SK-N-SH (cell line): ENCODE data around the gene ZDHHC14. TPM values are rescaled to one million over a fixed set of nuclear protein-coding genes. Genes with fewer than 3 reads are reported as not detected.

Source experiments
- CTCF ChIA-PET: fragments of 300-600, 350-600 bp; formaldehyde crosslinking; extraction: SDS; loops from one replicate; lab custom pipeline; 2021; lab: Yijun Ruan, JAX
- POLR2A ChIA-PET: fragments of 350-600 bp; sonication (Branson Sonifier 250); formaldehyde crosslinking; extraction: SDS; loops from one replicate; lab custom pipeline; 2020; ENCODE audit warnings: antibody characterized with exemption, inconsistent platforms; lab: Yijun Ruan, JAX
- DNase-seq: peaks from one replicate; pipeline ENCODE4 v3.0.0; 2012
- H2AFZ ChIP-seq: fragments of 200-600 bp; sonication (generic); 2 replicates; pipeline ENCODE4 v1.8.1; 2016; ENCODE audit warnings: antibody characterized with exemption, mild to moderate bottlenecking, low read depth
- H3F3A ChIP-seq: fragments of 200-600 bp; sonication (generic); replicated peaks from 2 replicates; pipeline ENCODE3; 2016; ENCODE audit warnings: antibody characterized with exemption, mild to moderate bottlenecking; ENCODE audit not compliant: insufficient read depth
- H3K27ac ChIP-seq, 2 experiments: fragments of 200-500 bp in 1 of 2; fragments of 200-600 bp in 1 of 2; sonication (Bioruptor generic) in 1 of 2; sonication (generic), shearing (Covaris generic) in 1 of 2; 2 replicates each; pipeline versions ENCODE4 v1.5.1 to v1.6.1; 2014 to 2016; ENCODE audit warnings: low read depth in 2 of 2, inconsistent platforms in 1 of 2, low read length in 1 of 2, mild to moderate bottlenecking in 1 of 2, mixed read lengths in 1 of 2
- H3K27me3 ChIP-seq: fragments of 200-600 bp; sonication (generic), shearing (Covaris generic); 2 replicates; pipeline ENCODE4 v1.6.1; 2016; ENCODE audit warnings: mixed run types; ENCODE audit not compliant: insufficient read depth
- H3K36me3 ChIP-seq, 2 experiments: fragments of 200-500 bp in 1 of 2; fragments of 200-600 bp in 1 of 2; sonication (Bioruptor generic) in 1 of 2; sonication (generic) in 1 of 2; replicated peaks in 1 of 2; 2 replicates each; pipeline versions ENCODE3 to v1.5.1; 2014 to 2016; ENCODE audit warnings: low read length in 1 of 2, mild to moderate bottlenecking in 1 of 2; ENCODE audit not compliant: insufficient read depth in 2 of 2, control insufficient read depth in 1 of 2
- H3K4me1 ChIP-seq, 2 experiments: fragments of 200-500 bp in 1 of 2; fragments of 200-600 bp in 1 of 2; sonication (Bioruptor generic) in 1 of 2; sonication (generic), shearing (Covaris generic) in 1 of 2; 2 replicates each; pipeline versions ENCODE4 v1.5.1 to v1.6.1; 2014 to 2016; ENCODE audit warnings: low read depth in 1 of 2, low read length in 1 of 2, mixed run types in 1 of 2; ENCODE audit not compliant: insufficient read depth in 2 of 2, control insufficient read depth in 1 of 2
- H3K4me2 ChIP-seq: fragments of 200-600 bp; sonication (generic), shearing (Covaris generic); 2 replicates; pipeline ENCODE4 v1.6.1; 2017; ENCODE audit warnings: mixed run types
- H3K4me3 ChIP-seq, 2 experiments: fragments of 200-500 bp in 1 of 2; fragments of 200-600 bp in 1 of 2; sonication (Bioruptor generic) in 1 of 2; sonication (generic), shearing (Covaris generic) in 1 of 2; 2 replicates each; pipeline versions ENCODE4 v1.5.1 to v1.8.1; 2014 to 2016; ENCODE audit warnings: low read depth in 2 of 2, inconsistent platforms in 1 of 2, low read length in 1 of 2, mild to moderate bottlenecking in 1 of 2, mixed read lengths in 1 of 2, moderate library complexity in 1 of 2
- H3K79me2 ChIP-seq: fragments of 200-600 bp; sonication (generic); 2 replicates; pipeline ENCODE4 v1.8.1; 2017; ENCODE audit warnings: mild to moderate bottlenecking; ENCODE audit not compliant: insufficient read depth
- H3K9ac ChIP-seq: fragments of 200-600 bp; sonication (generic); 2 replicates; pipeline ENCODE4 v1.6.1; 2017; ENCODE audit warnings: mixed run types
- H3K9me2 ChIP-seq: fragments of 200-600 bp; sonication (generic); 2 replicates; pipeline ENCODE4 v1.6.1; 2017; ENCODE audit warnings: mixed run types
- H3K9me3 ChIP-seq: fragments of 200-600 bp; sonication (generic); 2 replicates; pipeline ENCODE4 v1.6.1; 2017; ENCODE audit warnings: mixed run types, mild to moderate bottlenecking, moderate library complexity
- H4K20me1 ChIP-seq: fragments of 200-600 bp; sonication (generic); 2 replicates; pipeline ENCODE4 v1.6.1; 2017; ENCODE audit warnings: mild to moderate bottlenecking, mixed run types; ENCODE audit not compliant: insufficient read depth
- CHD2 ChIP-seq: fragments of 150-350 bp; IDR thresholded peaks from 2 replicates; pipeline ENCODE4 v1.6.1; 2018; ENCODE audit warnings: low read length; ENCODE audit not compliant: partially characterized antibody
- CTCF ChIP-seq: fragments of 200-600 bp; sonication (generic); IDR thresholded peaks from 2 replicates; pipeline ENCODE4 v1.6.1; 2017; ENCODE audit warnings: antibody characterized with exemption, mild to moderate bottlenecking, moderate library complexity
- ELF1 ChIP-seq: IDR thresholded peaks from 2 replicates; pipeline ENCODE4 v1.4.0; 2012
- FOSL2 ChIP-seq: IDR thresholded peaks from 2 replicates; pipeline ENCODE4 v1.4.0; 2012; ENCODE audit warnings: low read depth, mild to moderate bottlenecking, moderate library complexity, borderline replicate concordance
- FOXJ3 ChIP-seq: sonication (generic); formaldehyde crosslinking; IDR thresholded peaks from 2 replicates; pipeline ENCODE4 v1.5.1; 2020; ENCODE audit warnings: mild to moderate bottlenecking, missing genetic modification reagents
- FOXM1 ChIP-seq: IDR thresholded peaks from 2 replicates; pipeline ENCODE4 v1.4.0; 2012; ENCODE audit warnings: low read depth, mild to moderate bottlenecking
- GABPA ChIP-seq: IDR thresholded peaks from 2 replicates; pipeline ENCODE4 v1.4.0; 2012; ENCODE audit warnings: low read depth, mild to moderate bottlenecking
- GATA2 ChIP-seq: sonication (generic); formaldehyde crosslinking; IDR thresholded peaks from 2 replicates; pipeline ENCODE4 v1.5.0; 2020; ENCODE audit warnings: mild to moderate bottlenecking, missing genetic modification reagents
- IRF3 ChIP-seq: fragments of 150-350 bp; IDR thresholded peaks from 2 replicates; pipeline ENCODE4 v1.6.1; 2016; ENCODE audit warnings: mild to moderate bottlenecking, low read depth, low read length
- NFIC ChIP-seq: IDR thresholded peaks from 2 replicates; pipeline ENCODE4 v1.4.0; 2012; ENCODE audit warnings: borderline replicate concordance
- POLR2AphosphoS5 ChIP-seq: IDR thresholded peaks from 2 replicates; pipeline ENCODE4 v1.6.1; 2012; ENCODE audit warnings: low read depth, low read length
- RAD21 ChIP-seq: IDR thresholded peaks from 2 replicates; pipeline ENCODE4 v1.6.1; 2012; ENCODE audit warnings: mild to moderate bottlenecking, low read length
- RCOR1 ChIP-seq: fragments of 150-350 bp; IDR thresholded peaks from 2 replicates; pipeline ENCODE4 v1.6.1; 2017; ENCODE audit warnings: antibody characterized with exemption, low read length
- REST ChIP-seq: IDR thresholded peaks from 2 replicates; pipeline ENCODE4 v1.6.1; 2012; ENCODE audit warnings: mild to moderate bottlenecking, low read depth, low read length, moderate library complexity
- SIN3A ChIP-seq: IDR thresholded peaks from 2 replicates; pipeline ENCODE4 v1.6.1; 2012; ENCODE audit warnings: low read depth, mild to moderate bottlenecking, low read length, moderate library complexity, borderline replicate concordance
- TAF1 ChIP-seq: IDR thresholded peaks from 2 replicates; pipeline ENCODE4 v1.6.1; 2012; ENCODE audit warnings: low read depth, mild to moderate bottlenecking, low read length, moderate library complexity, borderline replicate concordance
- TCF12 ChIP-seq: IDR thresholded peaks from 2 replicates; pipeline ENCODE4 v1.4.0; 2012
- USF2 ChIP-seq: fragments of 150-350 bp; IDR thresholded peaks from 2 replicates; pipeline ENCODE4 v1.6.1; 2017; ENCODE audit warnings: antibody characterized with exemption, low read length, low read depth, borderline replicate concordance
- ZBTB33 ChIP-seq: IDR thresholded peaks from 2 replicates; pipeline ENCODE4 v1.4.0; 2012; ENCODE audit warnings: low read depth, borderline replicate concordance
- WGBS: methylation state at CpG from one replicate; pipeline ENCODE4 v1.1.6; 2017; ENCODE audit warnings: low lambda C conversion rate; 5-methylcytosine and 5-hydroxymethylcytosine counted together
- polyA plus RNA-seq, 3 experiments: library from polyadenylated mRNA; depleted of rRNA; stranded (reverse); fragments of >200 nt; gene quantifications; 2 replicates each; pipeline ENCODE4 v1.2.3, GENCODE V29; 2012

The ZDHHC14 gene
- polyA plus RNA-seq, 1 of the 3 experiments (the other 2 are of a cell fraction), result 5.4 TPM

- no peak for DNase-seq
- no peak overlapping the region for H2AFZ ChIP-seq
- ChIA-PET CTCF (no interaction called here), POLR2A (no interaction called here)
- no peak for TF ChIP-seq RAD21
- TF ChIP-seq REST, result no peak
- TF ChIP-seq GABPA, result no peak
- TF ChIP-seq FOXJ3 (CRISPR knock-in tag), result no peak
- no peak for TF ChIP-seq NFIC
- TF ChIP-seq RCOR1, result no peak
- no peak for TF ChIP-seq POLR2AphosphoS5
- no peak for TF ChIP-seq TAF1
- no peak for TF ChIP-seq USF2
- no peak for TF ChIP-seq SIN3A
- no peak for TF ChIP-seq GATA2 (CRISPR knock-in tag)
- no peak for TF ChIP-seq TCF12
- TF ChIP-seq CTCF, result no peak
- no peak for TF ChIP-seq FOXM1
- TF ChIP-seq ZBTB33, result no peak
- TF ChIP-seq FOSL2, result no peak
- no peak for TF ChIP-seq ELF1
- TF ChIP-seq IRF3, result no peak
- TF ChIP-seq CHD2, result no peak
- no peak overlapping the region for H3K4me3 ChIP-seq
- no peaks in the 10 kb centered on the region for H3K36me3 ChIP-seq
- no peaks in the 10 kb centered on the region for H3K9me3 ChIP-seq
- peak overlapping the region in 1 of 2 experiments; percentile 28; a peak in 1 of 4 replicates for H3K27ac ChIP-seq
- no peak overlapping the region for H3K4me2 ChIP-seq
- H3K27me3 ChIP-seq, result no peaks in the 10 kb centered on the region
- no peak overlapping the region for H3K9ac ChIP-seq
- H3K4me1 ChIP-seq, result peaks cover 0 to 29% of the 10 kb centered on the region in 2 experiments; a peak in 2 of 4 replicates
- WGBS, result 97% methylated on average over 10 of the region's 11 CpGs
- no peaks in the 10 kb centered on the region for H3K9me2 ChIP-seq
- H4K20me1 ChIP-seq, result no peaks in the 10 kb centered on the region
- no peaks in the 10 kb centered on the region for H3K79me2 ChIP-seq
- no peaks in the 10 kb centered on the region for H3F3A ChIP-seq
Observed at GRCh38 chr6:157432892-157433265, 51.9 kb downstream of the ZDHHC14 start.
